GM20000 (cell line): ENCODE measurements around the gene PNPLA6.

Source experiments
- DNase-seq: peaks from one replicate; pipeline ENCODE4 v3.0.0; 2012; ENCODE audit warnings: low spot score
- CTCF ChIP-seq: IDR thresholded peaks from 2 replicates; pipeline ENCODE4 v1.5.1; 2012; ENCODE audit warnings: mild to moderate bottlenecking, control low read depth; ENCODE audit errors: extremely low read depth, missing control alignments

The PNPLA6 gene

GRCh38 chr19:7550987-7551761 is 15.7 kb downstream of the PNPLA6 start:
- TF ChIP-seq CTCF = no peak
- DNase-seq = peak; percentile 77

GRCh38 chr19:7552781-7553180 is 17.3 kb downstream of the PNPLA6 start:
- no peak for TF ChIP-seq CTCF
- peak; percentile 63 for DNase-seq

GRCh38 chr19:7554565-7554964 is 19.0 kb downstream of the PNPLA6 start:
- TF ChIP-seq CTCF = no peak
- DNase-seq = no peak

- no peak for TF ChIP-seq CTCF
- DNase-seq = peak; percentile 68
Measured at GRCh38 chr19:7554990-7555864, 19.7 kb downstream of the PNPLA6 start.

GRCh38 chr19:7556696-7557315 is 21.3 kb downstream of the PNPLA6 start:
- no peak for TF ChIP-seq CTCF
- DNase-seq = no peak

- DNase-seq = no peak
Measured at GRCh38 chr19:7558667-7559066, 23.1 kb downstream of the PNPLA6 start.

More at GRCh38 chr19:7558667-7559066, 23.1 kb downstream of the PNPLA6 start:
- TF ChIP-seq CTCF = no peak
